ENCODE data around the gene FMNL2.
"Not testable (repeated sequence)": the region's sequence is repeated elsewhere in the genome, so short reads cannot be mapped to it uniquely, and the experiment has no call there.

Gene FMNL2

GRCh38 chr2:152470861-152471854 is 136.2 kb downstream of the FMNL2 start:
- no peak for DNase-seq (ENCODE audit: low read depth)

- no peak for DNase-seq (ENCODE audit: low read depth)
Measured at GRCh38 chr2:152472481-152472887, 137.5 kb downstream of the FMNL2 start.

GRCh38 chr2:152473151-152473857 is 138.3 kb downstream of the FMNL2 start:
- DNase-seq (ENCODE audit: low read depth), result no peak

- not testable (repeated sequence) for DNase-seq (ENCODE audit: low read depth)
Measured at GRCh38 chr2:152474523-152474922, 139.5 kb downstream of the FMNL2 start.

GRCh38 chr2:152475982-152476381 is 141.0 kb downstream of the FMNL2 start:
- DNase-seq (ENCODE audit: low read depth), result no peak

- no peak for DNase-seq (ENCODE audit: low read depth)
Measured at GRCh38 chr2:152477347-152478092, 142.5 kb downstream of the FMNL2 start.

GRCh38 chr2:152479282-152479681 is 144.3 kb downstream of the FMNL2 start:
- DNase-seq (ENCODE audit: low read depth), result no peak

- DNase-seq (ENCODE audit: low read depth), result no peak
Measured at GRCh38 chr2:152480821-152481399, 145.9 kb downstream of the FMNL2 start.

GRCh38 chr2:152481881-152482583 is 147.1 kb downstream of the FMNL2 start:
- DNase-seq (ENCODE audit: low read depth), result no peak

GRCh38 chr2:152483276-152484063 is 148.5 kb downstream of the FMNL2 start:
- no peak for DNase-seq (ENCODE audit: low read depth)

- DNase-seq (ENCODE audit: low read depth), result no peak
Measured at GRCh38 chr2:152485954-152486736, 151.2 kb downstream of the FMNL2 start.

- no peak for DNase-seq (ENCODE audit: low read depth)
Measured at GRCh38 chr2:152486737-152487400, 151.9 kb downstream of the FMNL2 start.

GRCh38 chr2:152488075-152488474 is 153.1 kb downstream of the FMNL2 start:
- DNase-seq (ENCODE audit: low read depth), result no peak

- no peak for DNase-seq (ENCODE audit: low read depth)
Measured at GRCh38 chr2:152489364-152489763, 154.4 kb downstream of the FMNL2 start.

- DNase-seq (ENCODE audit: low read depth), result no peak
Measured at GRCh38 chr2:152490686-152491455, 155.9 kb downstream of the FMNL2 start.

- no peak for DNase-seq (ENCODE audit: low read depth)
Measured at GRCh38 chr2:152492131-152492530, 157.2 kb downstream of the FMNL2 start.

- DNase-seq (ENCODE audit: low read depth), result no peak
Measured at GRCh38 chr2:152492911-152493310, 157.9 kb downstream of the FMNL2 start.

- DNase-seq (ENCODE audit: low read depth), result no peak
Measured at GRCh38 chr2:152493417-152493816, 158.4 kb downstream of the FMNL2 start.
